Measurements from ENCODE around the gene OR4K14. TPM values are rescaled to one million over a fixed set of nuclear protein-coding genes. Genes with fewer than 3 reads are reported as not detected.

The OR4K14 gene, protein sequence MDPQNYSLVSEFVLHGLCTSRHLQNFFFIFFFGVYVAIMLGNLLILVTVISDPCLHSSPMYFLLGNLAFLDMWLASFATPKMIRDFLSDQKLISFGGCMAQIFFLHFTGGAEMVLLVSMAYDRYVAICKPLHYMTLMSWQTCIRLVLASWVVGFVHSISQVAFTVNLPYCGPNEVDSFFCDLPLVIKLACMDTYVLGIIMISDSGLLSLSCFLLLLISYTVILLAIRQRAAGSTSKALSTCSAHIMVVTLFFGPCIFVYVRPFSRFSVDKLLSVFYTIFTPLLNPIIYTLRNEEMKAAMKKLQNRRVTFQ
- not detected for total RNA-seq
- long read RNA-seq: 0 reads

DNA sequence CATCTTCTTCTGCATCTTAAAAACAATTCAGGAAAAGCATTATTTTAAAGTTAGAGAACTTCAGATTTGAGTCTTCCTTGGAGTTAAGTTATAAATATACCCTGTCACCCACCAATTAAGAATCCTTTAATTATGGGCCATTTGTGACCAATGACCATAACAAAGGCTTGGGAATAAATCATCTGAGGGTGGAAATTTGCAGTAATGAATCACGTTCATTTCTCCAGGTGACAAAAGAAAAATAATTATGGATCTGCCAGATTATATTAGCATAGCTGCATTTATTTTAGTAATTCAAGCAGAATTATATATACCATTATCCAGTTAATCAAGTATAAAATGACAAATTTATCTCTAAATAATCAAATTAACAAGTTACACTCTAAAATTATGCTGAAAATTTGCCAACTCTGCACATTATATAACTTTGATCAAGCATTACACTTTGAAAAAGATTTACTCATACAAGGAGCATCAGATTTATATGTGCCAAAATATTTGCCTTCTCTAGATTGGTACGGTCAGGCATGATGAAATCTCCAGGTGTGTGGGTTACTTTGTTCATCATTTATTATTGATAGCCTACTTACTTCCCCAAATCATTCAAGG lies at the start of gene OR4K14:
Gene OR4K14, minus strand, starts transcription at position 51 of the 609 bp plus-strand sequence. CDS start 4,114 bp downstream, outside the sequence.
- H3K27me3 ChIP-seq (ENCODE audit: low read depth): no peaks in the 10 kb centered on the region
- H3K4me3 ChIP-seq: no peak within 1 kb of the TSS
- DNase-seq: no peak
- TF ChIP-seq, protein P1, sequence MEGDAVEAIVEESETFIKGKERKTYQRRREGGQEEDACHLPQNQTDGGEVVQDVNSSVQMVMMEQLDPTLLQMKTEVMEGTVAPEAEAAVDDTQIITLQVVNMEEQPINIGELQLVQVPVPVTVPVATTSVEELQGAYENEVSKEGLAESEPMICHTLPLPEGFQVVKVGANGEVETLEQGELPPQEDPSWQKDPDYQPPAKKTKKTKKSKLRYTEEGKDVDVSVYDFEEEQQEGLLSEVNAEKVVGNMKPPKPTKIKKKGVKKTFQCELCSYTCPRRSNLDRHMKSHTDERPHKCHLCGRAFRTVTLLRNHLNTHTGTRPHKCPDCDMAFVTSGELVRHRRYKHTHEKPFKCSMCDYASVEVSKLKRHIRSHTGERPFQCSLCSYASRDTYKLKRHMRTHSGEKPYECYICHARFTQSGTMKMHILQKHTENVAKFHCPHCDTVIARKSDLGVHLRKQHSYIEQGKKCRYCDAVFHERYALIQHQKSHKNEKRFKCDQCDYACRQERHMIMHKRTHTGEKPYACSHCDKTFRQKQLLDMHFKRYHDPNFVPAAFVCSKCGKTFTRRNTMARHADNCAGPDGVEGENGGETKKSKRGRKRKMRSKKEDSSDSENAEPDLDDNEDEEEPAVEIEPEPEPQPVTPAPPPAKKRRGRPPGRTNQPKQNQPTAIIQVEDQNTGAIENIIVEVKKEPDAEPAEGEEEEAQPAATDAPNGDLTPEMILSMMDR (IDR thresholded peaks at IDR 0.05; ENCODE audit: borderline replicate concordance): no peak
- intact Hi-C loops (cut with micrococcal nuclease): no loop called here
- H3K36me3 ChIP-seq: no peaks in the 10 kb centered on the region
- no peak within 1 kb of the TSS for H3K27ac ChIP-seq (replicated peaks)
- H3K4me1 ChIP-seq: no peaks in the 10 kb centered on the region
- peaks cover 5% of the 10 kb centered on the region for H3K9me3 ChIP-seq (replicated peaks)

DNA sequence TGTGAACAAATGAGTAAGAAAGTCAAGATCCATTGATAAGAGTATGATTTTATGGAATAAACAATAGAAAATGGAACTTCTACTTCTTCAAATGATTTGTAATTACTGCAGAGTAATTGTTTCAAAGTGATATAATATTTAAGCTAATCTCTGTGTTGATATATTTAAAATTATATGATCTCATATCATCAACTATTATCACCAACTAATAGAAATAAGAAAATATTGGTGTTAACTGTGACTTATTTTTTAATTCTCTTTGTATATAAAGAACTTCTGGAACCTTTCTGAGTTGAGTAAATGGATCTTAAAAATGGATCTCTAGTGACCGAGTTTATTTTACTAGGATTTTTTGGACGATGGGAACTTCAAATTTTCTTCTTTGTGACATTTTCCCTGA lies 40.6 kb upstream of the OR4K14 start, which contains the start of gene OR4L1:
Gene OR4L1, plus strand, starts transcription at position 301 of the 400 bp plus-strand sequence. Its CDS starts 0 bp downstream, at position 301.
- no peak within 1 kb of the TSS for H3K27ac ChIP-seq (replicated peaks)
- no peaks in the 10 kb centered on the region for H3K36me3 ChIP-seq
- H3K27me3 ChIP-seq (ENCODE audit: low read depth): no peaks in the 10 kb centered on the region
- no peaks in the 10 kb centered on the region for H3K4me1 ChIP-seq
- intact Hi-C loops (cut with micrococcal nuclease): no loop called here
- TF ChIP-seq, protein P1 (IDR thresholded peaks at IDR 0.05; ENCODE audit: borderline replicate concordance): no peak
- DNase-seq: no peak
- no peak within 1 kb of the TSS for H3K4me3 ChIP-seq
- H3K9me3 ChIP-seq (replicated peaks): peaks cover 2% of the 10 kb centered on the region

DNA sequence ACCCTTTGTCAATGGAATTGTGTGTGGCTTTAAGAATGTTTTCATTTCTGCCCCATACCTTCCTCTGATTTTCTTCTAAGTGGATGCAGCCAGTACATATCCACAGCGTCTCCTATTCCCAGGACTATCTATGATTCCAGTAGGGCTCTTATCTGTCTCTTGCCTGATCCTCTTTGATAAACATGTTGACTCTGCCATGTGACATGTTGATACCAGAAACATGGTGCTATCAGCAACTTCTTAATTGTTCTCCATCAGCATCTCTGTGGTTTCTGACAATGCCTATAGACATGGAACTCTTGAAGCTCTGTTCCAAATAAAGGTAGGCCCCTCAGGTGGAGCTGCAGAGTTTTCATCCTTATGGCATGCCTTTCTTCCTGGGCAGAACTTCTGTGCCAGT lies 29.1 kb upstream of the OR4K14 start:
- Histone ChIP-seq H3K27ac (replicated peaks) (no peak overlapping the region), H3K27me3 (ENCODE audit: low read depth) (no peaks in the 10 kb centered on the region), H3K4me3 (no peak overlapping the region), H3K36me3 (no peaks in the 10 kb centered on the region), H3K9me3 (replicated peaks) (no peaks in the 10 kb centered on the region), H3K4me1 (no peaks in the 10 kb centered on the region)
- intact Hi-C loops (cut with micrococcal nuclease): no loop called here
- TF ChIP-seq, protein P1 (IDR thresholded peaks at IDR 0.05; ENCODE audit: borderline replicate concordance): no peak
- DNase-seq: no peak

DNA sequence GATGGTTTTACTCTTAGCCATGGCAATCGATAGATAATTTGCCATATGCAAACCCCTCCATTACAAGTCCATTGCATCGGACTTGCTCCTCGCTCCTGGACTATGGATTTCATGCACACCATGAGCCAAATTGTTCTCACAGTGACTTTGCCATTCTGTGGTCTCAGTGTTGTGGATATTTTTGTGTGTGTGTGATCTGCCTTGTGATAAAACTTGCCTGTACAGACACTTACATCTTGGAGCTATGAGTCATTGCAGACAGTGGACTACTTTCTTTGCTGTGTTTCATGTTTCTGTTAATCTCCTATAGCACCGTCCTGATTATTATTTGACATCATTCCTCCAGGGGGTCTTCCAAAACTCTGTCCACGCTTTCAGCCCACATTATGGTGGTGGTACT lies 25.1 kb upstream of the OR4K14 start:
- intact Hi-C loops (cut with micrococcal nuclease): no loop called here

GRCh38 chr14:20035938-20036337 lies 16.8 kb upstream of the OR4K14 start, which contains the start of gene OR4K13:
OR4K13 (minus strand) TSS chr14:20036038; CDS start chr14:20034758, 1,280 bp downstream.
- DNase-seq: no peak
- H3K27ac ChIP-seq (replicated peaks): no peak within 1 kb of the TSS
- H3K27me3 ChIP-seq (ENCODE audit: low read depth): no peaks in the 10 kb centered on the region
- intact Hi-C loops (cut with micrococcal nuclease): no loop called here
- no peaks in the 10 kb centered on the region for H3K36me3 ChIP-seq
- no peak within 1 kb of the TSS for H3K4me3 ChIP-seq
- no peaks in the 10 kb centered on the region for H3K4me1 ChIP-seq
- peaks cover 8% of the 10 kb centered on the region for H3K9me3 ChIP-seq (replicated peaks)
- TF ChIP-seq, protein P1 (IDR thresholded peaks at IDR 0.05; ENCODE audit: borderline replicate concordance): no peak

More for the DNA sequence above, 25.1 kb upstream of the OR4K14 start:
- peaks cover 6% of the 10 kb centered on the region for H3K9me3 ChIP-seq (replicated peaks)
- no peak overlapping the region for H3K4me3 ChIP-seq
- no peaks in the 10 kb centered on the region for H3K4me1 ChIP-seq
- DNase-seq: no peak
- no peaks in the 10 kb centered on the region for H3K27me3 ChIP-seq (ENCODE audit: low read depth)
- TF ChIP-seq, protein P1 (IDR thresholded peaks at IDR 0.05; ENCODE audit: borderline replicate concordance): no peak
- no peak overlapping the region for H3K27ac ChIP-seq (replicated peaks)
- H3K36me3 ChIP-seq: no peaks in the 10 kb centered on the region
